Vagina (tissue), 2 donors: Measurements from ENCODE around the gene SLC28A1. TPM values are rescaled to one million over a fixed set of nuclear protein-coding genes. Genes with fewer than 3 reads are reported as not detected.

Experiments used
- DNase-seq, 2 donors: peaks; one replicate each; pipeline ENCODE4 v3.0.0-alpha.2; 2017; ENCODE audit errors: extremely low spot score in 2 of 2
- H3K27ac ChIP-seq: fragments of 200-600 bp; sonication (generic); one replicate; pipeline ENCODE4 v1.5.1; 2019
- H3K27me3 ChIP-seq: fragments of 200-600 bp; sonication (generic); one replicate; pipeline ENCODE4 v1.5.1; 2019
- H3K36me3 ChIP-seq, 2 donors: fragments of 200-600 bp; sonication (generic); one replicate each; pipeline ENCODE4 v1.5.1; 2017 to 2019
- H3K4me1 ChIP-seq: fragments of 200-600 bp; sonication (generic); one replicate; pipeline ENCODE4 v1.5.1; 2019
- H3K4me3 ChIP-seq, 2 donors: fragments of 200-600 bp; sonication (generic); 1 replicate in 1 of 2; 2 replicates in 1 of 2; pipeline ENCODE4 v1.5.1; 2016 to 2019
- H3K9me3 ChIP-seq: fragments of 200-600 bp; sonication (generic); one replicate; pipeline ENCODE4 v1.5.1; 2019
- POLR2A ChIP-seq, 2 donors: fragments of 450-650 bp; IDR thresholded peaks; one replicate each; pipeline ENCODE4 v1.6.1; 2017; ENCODE audit warnings: antibody characterized with exemption in 2 of 2, mild to moderate bottlenecking in 2 of 2, moderate library complexity in 2 of 2
- POLR2AphosphoS5 ChIP-seq, 2 donors: sonication (generic); formaldehyde crosslinking; IDR thresholded peaks; one replicate each; pipeline ENCODE4 v1.9.0; 2017; ENCODE audit warnings: antibody characterized with exemption in 2 of 2, mild to moderate bottlenecking in 2 of 2, low read depth in 1 of 2; ENCODE audit not compliant: insufficient read depth in 1 of 2
- intact Hi-C: fragments of 100-400 bp; cut with DNase I; formaldehyde crosslinking; loops from one replicate; pipeline ENCODE4 v1.15.1; 2023
- total RNA-seq: library from RNA; depleted of rRNA; stranded (reverse); fragments of >200 nt; gene quantifications from one replicate; pipeline ENCODE4 v1.2.3, GENCODE V29; 2016
- TF ChIP-seq, protein P1 (sequence below), 3 experiments: fragments of 450-650 bp in 2 of 3; fragments of 200-600 bp in 1 of 3; sonication (generic) in 1 of 3; IDR thresholded peaks; one replicate each; pipeline ENCODE4 v1.5.1; 2017 to 2019; ENCODE audit warnings: antibody characterized with exemption in 3 of 3, mild to moderate bottlenecking in 2 of 3, moderate library complexity in 2 of 3

SLC28A1 gene
- total RNA-seq, 1 donor from 2014 or later = not detected

DNA sequence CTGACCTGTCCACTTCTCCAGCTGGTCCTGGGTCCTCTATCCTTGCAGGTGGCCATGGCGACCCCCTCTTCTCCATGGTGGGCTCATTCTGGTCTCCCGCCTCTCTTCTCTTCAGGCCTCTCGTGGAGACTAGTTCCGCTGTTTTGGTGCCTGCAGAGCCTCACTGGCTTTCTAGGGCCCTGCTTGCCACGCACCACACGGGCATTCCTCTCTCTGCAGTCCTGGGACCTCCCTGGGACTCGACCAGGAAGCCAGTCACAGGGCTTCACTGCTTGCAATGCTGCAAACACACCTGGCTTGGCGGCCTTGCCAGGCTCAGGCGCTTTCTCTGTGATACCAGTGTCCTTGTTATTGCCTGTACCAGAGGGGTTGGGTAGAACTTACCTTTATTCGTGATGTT lies 9.1 kb downstream of the SLC28A1 start:
- intact Hi-C loops = no loop called here
- no peaks in the 10 kb centered on the region for H3K27me3 ChIP-seq
- H3K36me3 ChIP-seq = no peaks in the 10 kb centered on the region
- H3K9me3 ChIP-seq = no peaks in the 10 kb centered on the region
- no peak overlapping the region for H3K27ac ChIP-seq
- DNase-seq = no peak
- no peak overlapping the region for H3K4me3 ChIP-seq
- TF ChIP-seq, protein P1, sequence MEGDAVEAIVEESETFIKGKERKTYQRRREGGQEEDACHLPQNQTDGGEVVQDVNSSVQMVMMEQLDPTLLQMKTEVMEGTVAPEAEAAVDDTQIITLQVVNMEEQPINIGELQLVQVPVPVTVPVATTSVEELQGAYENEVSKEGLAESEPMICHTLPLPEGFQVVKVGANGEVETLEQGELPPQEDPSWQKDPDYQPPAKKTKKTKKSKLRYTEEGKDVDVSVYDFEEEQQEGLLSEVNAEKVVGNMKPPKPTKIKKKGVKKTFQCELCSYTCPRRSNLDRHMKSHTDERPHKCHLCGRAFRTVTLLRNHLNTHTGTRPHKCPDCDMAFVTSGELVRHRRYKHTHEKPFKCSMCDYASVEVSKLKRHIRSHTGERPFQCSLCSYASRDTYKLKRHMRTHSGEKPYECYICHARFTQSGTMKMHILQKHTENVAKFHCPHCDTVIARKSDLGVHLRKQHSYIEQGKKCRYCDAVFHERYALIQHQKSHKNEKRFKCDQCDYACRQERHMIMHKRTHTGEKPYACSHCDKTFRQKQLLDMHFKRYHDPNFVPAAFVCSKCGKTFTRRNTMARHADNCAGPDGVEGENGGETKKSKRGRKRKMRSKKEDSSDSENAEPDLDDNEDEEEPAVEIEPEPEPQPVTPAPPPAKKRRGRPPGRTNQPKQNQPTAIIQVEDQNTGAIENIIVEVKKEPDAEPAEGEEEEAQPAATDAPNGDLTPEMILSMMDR (IDR thresholded peaks at IDR 0.05) = no peak
- TF ChIP-seq POLR2A (IDR thresholded peaks at IDR 0.05) (no peak), POLR2AphosphoS5 (IDR thresholded peaks at IDR 0.05; ENCODE audit: insufficient read depth in 1 of 2, low read depth in 1 of 2) (no peak)
- no peaks in the 10 kb centered on the region for H3K4me1 ChIP-seq

DNA sequence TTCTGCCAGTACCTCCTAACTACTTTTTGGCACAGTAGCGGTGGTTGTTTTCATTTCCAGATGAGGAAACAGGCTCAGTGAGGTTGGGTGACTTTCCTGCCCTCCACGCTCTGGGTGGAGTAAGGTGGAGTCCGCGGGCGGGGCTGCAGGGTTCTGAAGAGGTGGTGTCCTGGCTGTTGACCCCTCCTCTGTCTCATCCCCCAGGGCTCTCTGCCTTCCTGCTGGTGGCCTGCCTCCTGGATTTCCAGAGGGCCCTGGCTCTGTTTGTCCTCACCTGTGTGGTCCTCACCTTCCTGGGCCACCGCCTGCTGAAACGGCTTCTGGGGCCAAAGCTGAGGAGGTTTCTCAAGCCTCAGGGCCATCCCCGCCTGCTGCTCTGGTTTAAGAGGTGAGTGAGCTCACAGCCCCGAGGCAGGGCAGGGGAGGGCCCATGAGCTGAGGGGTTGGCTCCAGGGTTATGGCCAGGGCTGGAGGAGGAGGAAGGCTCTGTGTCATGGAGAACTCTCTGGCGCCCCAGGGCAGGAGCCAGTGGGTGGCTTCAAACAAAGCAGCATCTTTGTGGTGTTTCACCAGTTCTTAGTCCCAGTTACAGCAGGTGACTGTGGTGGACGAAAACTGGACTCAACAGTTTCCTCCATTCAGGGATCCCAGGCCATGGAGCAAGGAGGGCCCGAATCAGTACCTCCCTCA lies 10.4 kb downstream of the SLC28A1 start:
- intact Hi-C loops = no loop called here
- no peaks in the 10 kb centered on the region for H3K4me1 ChIP-seq
- H3K27me3 ChIP-seq = no peaks in the 10 kb centered on the region
- H3K4me3 ChIP-seq = no peak overlapping the region
- no peak for TF ChIP-seq POLR2A (IDR thresholded peaks at IDR 0.05)
- no peaks in the 10 kb centered on the region for H3K9me3 ChIP-seq
- no peak for DNase-seq
- no peaks in the 10 kb centered on the region for H3K36me3 ChIP-seq
- no peak overlapping the region for H3K27ac ChIP-seq

DNA sequence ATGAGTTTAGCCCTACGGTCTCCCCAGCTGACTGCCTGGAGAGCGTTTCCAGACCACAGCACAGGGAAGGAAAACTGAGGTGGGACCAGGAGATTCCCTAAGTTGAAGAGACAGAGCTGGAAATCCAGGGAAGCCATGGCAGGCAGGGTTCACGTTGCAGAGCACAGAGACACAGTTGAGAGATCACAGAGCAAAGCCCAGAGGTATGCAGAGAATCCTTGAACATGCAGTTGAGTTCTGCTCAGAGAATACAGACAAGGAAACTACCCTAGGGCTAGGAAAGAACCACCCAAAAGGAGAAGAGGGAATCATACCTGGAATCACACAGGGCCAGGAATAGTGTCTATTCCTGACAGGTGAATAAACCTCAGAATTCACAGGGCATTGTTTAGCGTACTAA lies 14.3 kb downstream of the SLC28A1 start:
- no peak for DNase-seq
- Histone ChIP-seq H3K4me3 (no peak overlapping the region), H3K27ac (no peak overlapping the region), H3K27me3 (no peaks in the 10 kb centered on the region), H3K9me3 (no peaks in the 10 kb centered on the region), H3K36me3 (no peaks in the 10 kb centered on the region), H3K4me1 (no peaks in the 10 kb centered on the region)
- intact Hi-C loops = no loop called here
- TF ChIP-seq, protein P1 (IDR thresholded peaks at IDR 0.05) = no peak
- TF ChIP-seq POLR2AphosphoS5 (IDR thresholded peaks at IDR 0.05; ENCODE audit: insufficient read depth in 1 of 2, low read depth in 1 of 2) (no peak), POLR2A (IDR thresholded peaks at IDR 0.05) (no peak)

DNA sequence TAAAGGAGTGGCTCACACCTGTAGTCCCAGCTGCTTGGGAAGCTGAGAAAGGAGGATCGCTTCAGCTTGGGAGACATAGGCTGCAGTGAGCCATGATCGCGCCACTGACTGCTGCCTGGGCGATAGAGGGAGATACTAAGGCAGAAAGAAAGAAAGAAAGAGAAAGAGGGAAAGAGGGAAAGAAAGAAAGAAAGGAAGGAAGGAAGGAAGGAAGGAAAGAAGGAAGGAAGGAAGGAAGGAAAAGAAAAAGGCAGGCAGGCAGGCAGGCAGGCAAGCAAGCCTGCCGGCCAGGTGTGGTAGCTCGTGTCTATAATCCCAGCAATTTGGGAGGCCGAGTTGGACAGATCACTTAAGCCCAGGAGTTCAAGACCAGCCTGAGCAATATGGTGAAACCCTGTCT lies 15.3 kb downstream of the SLC28A1 start:
- intact Hi-C loops = no loop called here
- no peaks in the 10 kb centered on the region for H3K9me3 ChIP-seq

DNA sequence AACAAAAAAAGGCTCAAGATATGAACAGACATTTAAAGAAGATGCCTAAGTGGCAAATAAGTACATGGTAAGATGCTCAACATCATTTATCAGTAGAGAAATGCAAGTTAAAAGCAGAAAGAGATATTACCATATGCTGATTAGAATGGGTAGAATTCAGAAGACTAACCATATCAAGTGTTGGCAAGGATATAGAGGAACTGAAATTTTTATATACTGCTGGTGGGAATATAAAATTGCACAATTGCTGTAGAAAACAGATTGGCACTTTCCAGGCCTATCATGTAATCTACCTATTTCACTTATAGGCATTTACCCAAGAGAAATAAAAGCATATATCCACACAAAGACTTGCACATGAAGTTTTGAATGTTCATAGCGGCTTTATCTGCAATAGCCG lies 17.1 kb downstream of the SLC28A1 start:
- intact Hi-C loops = no loop called here
- H3K4me1 ChIP-seq = peaks cover 16% of the 10 kb centered on the region
- no peaks in the 10 kb centered on the region for H3K36me3 ChIP-seq
- no peak for TF ChIP-seq POLR2AphosphoS5 (IDR thresholded peaks at IDR 0.05; ENCODE audit: insufficient read depth in 1 of 2, low read depth in 1 of 2)
- DNase-seq = no peak
- H3K27me3 ChIP-seq = no peaks in the 10 kb centered on the region
- H3K9me3 ChIP-seq = no peaks in the 10 kb centered on the region
- no peak overlapping the region for H3K4me3 ChIP-seq
- H3K27ac ChIP-seq = no peak overlapping the region

More for the DNA sequence above, 15.3 kb downstream of the SLC28A1 start:
- no peak for DNase-seq
- no peak overlapping the region for H3K27ac ChIP-seq
- no peak overlapping the region for H3K4me3 ChIP-seq
- no peaks in the 10 kb centered on the region for H3K27me3 ChIP-seq
- H3K4me1 ChIP-seq = peaks cover 8% of the 10 kb centered on the region
- TF ChIP-seq POLR2A (IDR thresholded peaks at IDR 0.05) = no peak
- TF ChIP-seq, protein P1 (IDR thresholded peaks at IDR 0.05) = no peak
- TF ChIP-seq POLR2AphosphoS5 (IDR thresholded peaks at IDR 0.05; ENCODE audit: insufficient read depth in 1 of 2, low read depth in 1 of 2) = no peak
- no peaks in the 10 kb centered on the region for H3K36me3 ChIP-seq

DNA sequence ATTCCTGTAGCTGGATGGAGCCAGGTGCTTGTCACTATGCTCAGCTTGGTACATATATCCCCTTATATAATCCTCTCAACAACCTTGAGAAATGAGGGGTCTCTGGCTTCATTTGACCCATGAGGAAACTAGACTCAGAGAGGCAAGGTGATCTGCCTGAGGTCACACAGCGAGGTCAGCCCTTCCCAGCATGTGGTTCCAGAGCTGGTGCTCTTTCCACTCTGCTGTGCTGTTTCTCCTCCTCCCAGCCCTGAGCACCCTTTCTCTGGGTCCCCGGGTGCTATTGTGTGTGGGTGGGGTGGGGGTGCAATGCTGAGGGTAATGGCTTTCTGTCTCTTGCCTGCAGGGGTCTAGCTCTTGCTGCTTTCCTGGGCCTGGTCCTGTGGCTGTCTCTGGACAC lies 19.3 kb downstream of the SLC28A1 start:
- Histone ChIP-seq H3K4me1 (peaks cover 33% of the 10 kb centered on the region), H3K27me3 (no peaks in the 10 kb centered on the region), H3K27ac (peak overlapping the region; percentile 60), H3K36me3 (no peaks in the 10 kb centered on the region), H3K4me3 (no peak overlapping the region), H3K9me3 (no peaks in the 10 kb centered on the region)
- no peak for TF ChIP-seq POLR2A (IDR thresholded peaks at IDR 0.05)
- TF ChIP-seq, protein P1 (IDR thresholded peaks at IDR 0.05) = no peak
- TF ChIP-seq POLR2AphosphoS5 (IDR thresholded peaks at IDR 0.05; ENCODE audit: insufficient read depth in 1 of 2, low read depth in 1 of 2) = no peak
- DNase-seq = no peak
- intact Hi-C loops = no loop called here
